Tibial nerve (tissue), 4 donors: ENCODE data around the gene MTCP1. TPM values are rescaled to one million over a fixed set of nuclear protein-coding genes. Genes with fewer than 3 reads are reported as not detected.

Source experiments
- DNase-seq, 2 donors: peaks; one replicate each; pipeline ENCODE4 v3.0.0-alpha.2; 2019; ENCODE audit warnings: low spot score in 2 of 2
- H3K27ac ChIP-seq, 4 donors: fragments of 200-600 bp; sonication (generic) in 3 of 4; one replicate each; pipeline ENCODE4 v1.5.1; 2017 to 2019; ENCODE audit warnings: mild to moderate bottlenecking in 1 of 4
- H3K27me3 ChIP-seq, 2 donors: fragments of 200-600 bp; sonication (generic) in 1 of 2; one replicate each; pipeline versions ENCODE4 v1.5.1 to v1.6.0; 2017 to 2019
- H3K36me3 ChIP-seq, 3 donors: fragments of 200-600 bp; sonication (generic); one replicate each; pipeline ENCODE4 v1.5.1; 2018 to 2019
- H3K4me1 ChIP-seq, 4 donors: fragments of 200-600 bp; sonication (generic) in 3 of 4; one replicate each; pipeline ENCODE4 v1.5.1; 2017 to 2019
- H3K4me3 ChIP-seq, 4 donors: fragments of 200-600 bp; sonication (generic) in 3 of 4; one replicate each; pipeline ENCODE4 v1.5.1; 2017 to 2019; ENCODE audit warnings: mild to moderate bottlenecking in 1 of 4, moderate library complexity in 1 of 4
- H3K9me3 ChIP-seq, 4 donors: fragments of 200-600 bp; sonication (generic) in 3 of 4; one replicate each; pipeline ENCODE4 v1.5.1; 2017 to 2019
- CTCF ChIP-seq, 5 experiments: fragments of 200-600 bp in 3 of 5; fragments of 450-650 bp in 2 of 5; sonication (generic) in 3 of 5; IDR thresholded peaks; one replicate each; pipeline ENCODE4 v1.5.1; 2016 to 2019; ENCODE audit warnings: antibody characterized with exemption in 5 of 5, mild to moderate bottlenecking in 3 of 5, moderate library complexity in 2 of 5
- EP300 ChIP-seq, 2 donors: sonication (generic); formaldehyde crosslinking; IDR thresholded peaks; one replicate each; pipeline ENCODE4 v1.6.1; 2017; ENCODE audit warnings: antibody characterized with exemption in 2 of 2, mild to moderate bottlenecking in 1 of 2
- POLR2A ChIP-seq, 2 donors: fragments of 450-650 bp; IDR thresholded peaks; one replicate each; pipeline ENCODE4 v1.6.1; 2017; ENCODE audit warnings: antibody characterized with exemption in 2 of 2, mild to moderate bottlenecking in 2 of 2, moderate library complexity in 2 of 2
- WGBS, 2 donors: methylation state at CpG; one replicate each; pipeline ENCODE4 v1.1.5; 2018; 5-methylcytosine and 5-hydroxymethylcytosine counted together
- total RNA-seq, 4 donors: library from RNA; depleted of rRNA; stranded (reverse); fragments of >200 nt; gene quantifications; one replicate each; pipeline ENCODE4 v1.1.0, GENCODE V29; 2016

The MTCP1 gene
- total RNA-seq, 4 donors from 2014 or later: 2.7 to 5.3 (median 2.8) TPM

GRCh38 chrX:155028129-155028528, 42.8 kb downstream of the MTCP1 start:
- H3K36me3 ChIP-seq: no peaks in the 10 kb centered on the region
- no peaks in the 10 kb centered on the region for H3K27me3 ChIP-seq
- no peak for DNase-seq
- H3K27ac ChIP-seq: peak overlapping the region in 3 of 4 donors; percentile 94 to 98 (median 96)
- TF ChIP-seq CTCF (IDR thresholded peaks at IDR 0.05) (no peak), EP300 (IDR thresholded peaks at IDR 0.05) (no peak), POLR2A (IDR thresholded peaks at IDR 0.05) (no peak)
- peaks cover 0 to 17% (median 0%) of the 10 kb centered on the region in 4 donors for H3K4me1 ChIP-seq
- peak overlapping the region; percentile 50 to 79 (median 57) for H3K4me3 ChIP-seq
- WGBS, 2 donors: 14 to 41% methylated on average over 3 of the region's 3 CpGs
- no peaks in the 10 kb centered on the region for H3K9me3 ChIP-seq

- Histone ChIP-seq H3K9me3 (no peaks in the 10 kb centered on the region), H3K27ac (peak overlapping the region; percentile 91 to 98 (median 95)), H3K4me1 (peaks cover 0 to 17% (median 0%) of the 10 kb centered on the region in 4 donors), H3K4me3 (peak overlapping the region; percentile 50 to 79 (median 57)), H3K36me3 (no peaks in the 10 kb centered on the region), H3K27me3 (no peaks in the 10 kb centered on the region)
- peak in 1 of 2 donors; percentile 45 for DNase-seq
- 1 to 40% methylated on average over 14 of the region's 14 CpGs for WGBS, 2 donors
- TF ChIP-seq EP300 (IDR thresholded peaks at IDR 0.05) (peak in 1 of 2 donors; percentile 74), POLR2A (IDR thresholded peaks at IDR 0.05) (peak in 1 of 2 donors; percentile 41), CTCF (IDR thresholded peaks at IDR 0.05) (no peak)
Observed at GRCh38 chrX:155027509-155028066, 43.3 kb downstream of the MTCP1 start.

- Histone ChIP-seq H3K4me1 (peaks cover 0 to 17% (median 0%) of the 10 kb centered on the region in 4 donors), H3K4me3 (peak within 1 kb of the TSS; percentile 50 to 79 (median 58)), H3K27ac (peak within 1 kb of the TSS; percentile 91 to 98 (median 95)), H3K9me3 (no peaks in the 10 kb centered on the region), H3K27me3 (no peaks in the 10 kb centered on the region), H3K36me3 (no peaks in the 10 kb centered on the region)
- TF ChIP-seq CTCF (IDR thresholded peaks at IDR 0.05) (peak in 2 of 5 experiments; percentile 8 to 37), POLR2A (IDR thresholded peaks at IDR 0.05) (peak; percentile 27 to 72), EP300 (IDR thresholded peaks at IDR 0.05) (peak; percentile 53 to 81)
- peak; percentile 81 to 83 for DNase-seq
- WGBS, 2 donors: 0 to 40% methylated on average over 7 to 76 of the region's 82 CpGs
Observed at GRCh38 chrX:155026727-155027508, 44.0 kb downstream of the MTCP1 start, which contains the start of gene FUNDC2. Gene FUNDC2 (plus strand): TSS chrX:155026844. CDS start chrX:155026939, 95 bp downstream.

GRCh38 chrX:155026420-155026726, 44.6 kb downstream of the MTCP1 start:
- no peak for TF ChIP-seq EP300 (IDR thresholded peaks at IDR 0.05)
- no peak for TF ChIP-seq CTCF (IDR thresholded peaks at IDR 0.05)
- no peak for TF ChIP-seq POLR2A (IDR thresholded peaks at IDR 0.05)
- WGBS, 2 donors: 0 to 45% methylated on average over 11 to 16 of the region's 16 CpGs
- no peaks in the 10 kb centered on the region for H3K27me3 ChIP-seq
- H3K9me3 ChIP-seq: no peaks in the 10 kb centered on the region
- H3K36me3 ChIP-seq: no peaks in the 10 kb centered on the region
- H3K4me3 ChIP-seq: peak overlapping the region; percentile 50 to 79 (median 58)
- H3K27ac ChIP-seq: peak overlapping the region; percentile 91 to 98 (median 95)
- DNase-seq: no peak
- H3K4me1 ChIP-seq: peaks cover 0 to 13% (median 0%) of the 10 kb centered on the region in 4 donors
